ENCODE results near the gene SLC2A9. TPM values are rescaled to one million over a fixed set of nuclear protein-coding genes. Genes with fewer than 3 reads are reported as not detected.

Gene SLC2A9
- total and polyA plus RNA-seq, 2 of the 8 experiments (the other 6 are each of a cell fraction or from before 2014, with no cell fraction given) = 0.20 to 0.26 TPM

DNA sequence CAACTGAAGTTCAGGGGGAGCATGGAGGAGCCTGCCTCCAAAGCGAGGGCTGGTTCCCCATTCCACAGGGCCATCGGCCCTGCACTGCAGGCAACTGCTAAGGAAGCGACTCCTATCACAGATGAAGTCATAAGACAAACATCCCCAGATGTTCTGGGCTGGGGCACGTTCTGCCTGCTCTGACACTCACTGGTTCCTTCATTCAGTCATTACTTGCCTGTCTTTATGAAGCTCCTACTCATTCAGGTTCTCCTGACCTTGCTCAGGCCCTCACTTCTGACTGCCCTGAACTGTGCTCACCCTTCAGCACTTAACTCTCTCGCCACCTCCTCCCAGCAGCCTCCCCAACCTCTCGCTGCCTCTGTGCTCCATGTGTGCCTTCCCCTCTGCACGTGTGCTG, 2.5 kb upstream of the SLC2A9 start (continued):
- TF ChIP-seq CHD1 (IDR thresholded peaks at IDR 0.05; ENCODE audit: low read depth, low read length) = no peak
- TF ChIP-seq, protein P1, sequence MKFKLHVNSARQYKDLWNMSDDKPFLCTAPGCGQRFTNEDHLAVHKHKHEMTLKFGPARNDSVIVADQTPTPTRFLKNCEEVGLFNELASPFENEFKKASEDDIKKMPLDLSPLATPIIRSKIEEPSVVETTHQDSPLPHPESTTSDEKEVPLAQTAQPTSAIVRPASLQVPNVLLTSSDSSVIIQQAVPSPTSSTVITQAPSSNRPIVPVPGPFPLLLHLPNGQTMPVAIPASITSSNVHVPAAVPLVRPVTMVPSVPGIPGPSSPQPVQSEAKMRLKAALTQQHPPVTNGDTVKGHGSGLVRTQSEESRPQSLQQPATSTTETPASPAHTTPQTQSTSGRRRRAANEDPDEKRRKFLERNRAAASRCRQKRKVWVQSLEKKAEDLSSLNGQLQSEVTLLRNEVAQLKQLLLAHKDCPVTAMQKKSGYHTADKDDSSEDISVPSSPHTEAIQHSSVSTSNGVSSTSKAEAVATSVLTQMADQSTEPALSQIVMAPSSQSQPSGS (IDR thresholded peaks at IDR 0.05; ENCODE audit: low read length) = no peak
